Right renal cortex interstitium (tissue), 3 donors: ENCODE data around the gene PROSER3. TPM values are rescaled to one million over a fixed set of nuclear protein-coding genes. Genes with fewer than 3 reads are reported as not detected.
"Not testable (repeated sequence)": the region's sequence is repeated elsewhere in the genome, so short reads cannot be mapped to it uniquely, and the experiment has no call there.

Source experiments
- DNase-seq, 3 donors: peaks; one replicate each; pipeline ENCODE4 v3.0.0-alpha.2; 2013; ENCODE audit warnings: low read depth in 3 of 3, low spot score in 2 of 3
- polyA plus RNA-seq, 3 donors: library from polyadenylated mRNA; unstranded; fragments of 120-200 nt; gene quantifications; one replicate each; pipeline ENCODE4 v1.2.1, GENCODE V29; 2013; ENCODE audit not compliant: insufficient read length in 3 of 3

PROSER3 gene
- polyA plus RNA-seq, 3 donors, result 12.9 to 14.7 (median 14.5) TPM

DNA sequence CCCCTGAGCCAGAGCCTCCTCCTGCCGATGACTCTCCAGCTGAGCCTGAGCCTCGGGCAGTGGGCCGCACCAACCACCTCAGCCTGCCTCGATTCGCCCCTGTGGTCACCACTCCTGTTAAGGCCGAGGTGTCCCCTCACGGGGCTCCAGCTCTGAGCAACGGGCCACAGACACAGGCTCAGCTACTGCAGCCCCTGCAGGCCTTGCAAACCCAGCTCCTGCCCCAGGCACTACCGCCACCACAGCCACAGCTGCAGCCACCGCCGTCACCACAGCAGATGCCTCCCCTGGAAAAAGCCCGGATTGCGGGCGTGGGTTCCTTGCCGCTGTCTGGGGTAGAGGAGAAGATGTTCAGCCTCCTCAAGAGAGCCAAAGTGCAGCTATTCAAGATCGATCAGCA lies 36.6 kb upstream of the PROSER3 start:
- DNase-seq, result no peak

DNA sequence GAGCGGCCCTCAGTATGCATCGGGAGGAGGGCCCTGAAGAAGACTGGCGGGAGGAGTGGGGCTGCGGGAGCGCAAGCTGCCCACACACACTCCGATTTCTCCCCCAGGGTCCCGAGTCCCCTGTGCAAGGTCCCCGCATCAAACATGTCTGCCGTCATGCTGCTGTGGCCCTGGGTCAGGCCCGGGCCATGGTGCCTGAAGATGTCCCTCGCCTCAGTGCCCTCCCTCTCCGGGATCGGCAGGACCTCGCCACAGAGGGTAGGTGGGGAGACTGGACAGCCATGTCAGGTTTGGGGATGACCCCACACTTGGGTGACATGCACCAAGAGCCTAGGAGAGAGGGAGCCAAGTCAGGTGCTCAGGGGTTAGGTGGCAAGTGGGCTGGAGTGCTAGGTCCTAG lies 35.5 kb upstream of the PROSER3 start:
- DNase-seq, result no peak

DNA sequence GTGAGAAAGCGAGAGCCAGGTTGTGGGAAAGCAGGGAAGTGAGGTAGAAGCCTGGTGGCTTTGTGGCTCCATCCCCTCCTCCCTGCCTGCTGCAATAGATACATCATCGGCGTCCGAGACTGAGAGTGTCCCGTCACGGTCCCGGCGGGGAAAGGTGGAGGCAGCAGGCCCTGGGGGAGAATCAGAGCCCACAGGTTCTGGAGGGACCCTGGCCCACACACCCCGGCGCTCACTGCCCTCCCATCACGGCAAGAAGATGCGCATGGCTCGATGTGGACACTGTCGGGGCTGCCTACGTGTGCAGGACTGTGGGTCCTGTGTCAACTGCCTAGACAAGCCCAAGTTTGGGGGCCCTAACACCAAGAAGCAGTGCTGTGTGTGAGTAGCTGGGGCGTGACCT lies 35.1 kb upstream of the PROSER3 start:
- no peak for DNase-seq

DNA sequence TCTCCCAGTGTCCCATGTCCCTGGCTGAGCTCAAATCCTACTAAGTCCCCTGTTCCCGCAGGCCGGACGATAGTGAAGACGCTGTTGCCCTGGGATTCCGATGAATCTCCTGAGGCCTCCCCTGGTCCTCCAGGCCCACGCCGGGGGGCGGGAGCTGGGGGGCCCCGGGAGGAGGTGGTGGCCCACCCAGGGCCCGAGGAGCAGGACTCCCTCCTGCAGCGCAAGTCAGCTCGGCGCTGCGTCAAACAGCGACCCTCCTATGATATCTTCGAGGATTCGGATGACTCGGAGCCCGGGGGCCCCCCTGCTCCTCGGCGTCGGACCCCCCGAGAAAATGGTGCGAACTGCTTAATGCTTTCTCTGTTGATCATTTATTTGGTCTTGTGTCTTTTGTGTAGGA lies 34.3 kb upstream of the PROSER3 start:
- DNase-seq, result no peak

DNA sequence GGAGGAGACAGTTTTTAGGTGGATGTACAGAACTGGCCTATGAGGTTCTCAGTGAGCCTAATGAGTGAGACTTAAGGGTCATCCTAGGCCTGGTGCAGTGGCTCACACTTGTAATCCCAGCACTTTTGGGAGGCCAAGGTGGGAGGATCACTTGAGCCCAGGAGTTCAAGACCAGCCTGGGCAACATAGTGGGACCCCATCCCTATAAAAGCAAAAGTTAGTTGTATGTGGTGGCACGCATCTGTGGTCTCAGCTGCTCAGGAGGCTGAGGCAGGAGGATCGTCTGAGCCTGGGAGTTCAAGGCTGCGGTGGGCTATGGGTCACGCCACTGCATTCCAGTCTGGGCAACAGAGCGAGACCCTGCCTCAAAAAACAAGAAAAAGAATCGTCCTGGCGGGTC lies 33.8 kb upstream of the PROSER3 start:
- not testable (repeated sequence) for DNase-seq

DNA sequence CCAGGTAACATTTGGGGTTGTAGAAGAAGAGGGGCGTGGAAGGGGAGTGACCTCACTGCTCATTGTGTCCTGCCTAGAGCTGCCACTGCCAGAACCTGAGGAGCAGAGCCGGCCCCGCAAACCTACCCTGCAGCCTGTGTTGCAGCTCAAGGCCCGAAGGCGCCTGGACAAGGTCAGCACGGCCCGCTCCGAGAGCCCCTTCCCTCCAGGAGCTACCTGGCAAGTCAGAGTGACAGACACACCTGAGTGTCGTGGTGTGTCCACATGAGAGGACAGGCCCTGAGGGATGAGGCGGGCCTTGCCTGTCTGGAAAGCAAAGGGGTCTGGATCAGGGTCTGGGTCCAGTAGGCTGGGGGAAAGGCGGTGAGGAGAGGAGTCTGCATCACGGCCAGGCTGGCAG lies 33.4 kb upstream of the PROSER3 start:
- DNase-seq, result no peak

DNA sequence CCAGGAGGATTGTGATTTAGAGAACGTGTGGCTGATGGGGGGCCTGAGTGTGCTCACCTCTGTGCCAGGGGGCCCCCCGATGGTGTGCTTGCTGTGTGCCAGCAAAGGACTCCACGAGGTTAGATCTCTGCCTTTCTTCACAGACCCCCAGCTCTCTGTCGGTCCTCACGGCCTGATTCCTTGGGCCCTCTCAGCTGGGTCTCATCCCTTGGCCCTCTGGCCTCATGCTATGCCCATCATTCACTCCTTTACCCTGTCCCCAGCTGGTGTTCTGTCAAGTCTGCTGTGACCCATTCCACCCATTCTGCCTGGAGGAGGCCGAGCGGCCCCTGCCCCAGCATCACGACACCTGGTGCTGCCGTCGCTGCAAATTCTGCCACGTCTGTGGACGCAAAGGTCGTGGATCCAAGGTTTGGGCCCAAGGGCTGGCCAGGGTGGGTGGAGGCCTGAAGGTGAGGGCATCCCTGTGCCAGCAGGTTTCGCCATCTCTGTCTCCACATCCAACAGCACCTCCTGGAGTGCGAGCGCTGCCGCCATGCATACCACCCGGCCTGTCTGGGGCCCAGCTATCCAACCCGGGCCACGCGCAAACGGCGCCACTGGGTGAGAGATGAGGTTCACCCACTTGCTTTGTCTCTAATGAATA lies 32.6 kb upstream of the PROSER3 start:
- no peak for DNase-seq

DNA sequence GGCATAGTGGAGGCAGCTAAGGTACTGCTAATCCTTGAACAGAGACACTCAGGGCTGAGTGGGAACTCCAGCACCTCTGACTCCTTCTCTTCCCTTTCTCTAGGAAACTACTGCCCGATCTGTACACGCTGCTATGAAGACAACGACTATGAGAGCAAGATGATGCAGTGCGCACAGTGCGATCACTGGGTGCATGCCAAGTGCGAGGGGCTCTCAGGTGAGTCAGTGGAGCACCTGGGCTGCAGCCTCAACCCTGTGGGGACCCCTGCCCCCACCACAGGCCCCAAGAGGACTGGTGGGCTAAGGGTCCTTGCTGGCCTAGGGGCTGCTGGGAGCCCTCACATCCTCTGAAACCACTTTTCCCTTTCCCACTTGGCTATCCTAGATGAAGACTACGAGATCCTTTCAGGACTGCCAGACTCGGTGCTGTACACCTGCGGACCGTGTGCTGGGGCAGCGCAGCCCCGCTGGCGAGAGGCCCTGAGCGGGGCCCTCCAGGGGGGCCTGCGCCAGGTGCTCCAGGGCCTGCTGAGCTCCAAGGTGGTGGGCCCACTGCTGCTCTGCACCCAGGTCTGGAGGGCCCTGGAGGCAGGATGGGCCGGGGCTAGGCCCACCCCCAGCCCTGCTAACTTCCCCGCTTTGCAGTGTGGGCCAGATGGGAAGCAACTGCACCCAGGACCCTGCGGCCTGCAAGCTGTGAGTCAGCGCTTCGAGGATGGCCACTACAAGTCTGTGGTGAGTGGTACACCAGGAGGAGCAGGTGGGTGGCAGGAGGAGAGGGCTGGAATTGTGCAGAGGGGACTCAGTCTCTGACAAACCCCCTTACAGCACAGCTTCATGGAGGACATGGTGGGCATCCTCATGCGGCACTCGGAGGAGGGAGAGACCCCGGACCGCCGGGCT lies 30.7 kb upstream of the PROSER3 start:
- no peak for DNase-seq

DNA sequence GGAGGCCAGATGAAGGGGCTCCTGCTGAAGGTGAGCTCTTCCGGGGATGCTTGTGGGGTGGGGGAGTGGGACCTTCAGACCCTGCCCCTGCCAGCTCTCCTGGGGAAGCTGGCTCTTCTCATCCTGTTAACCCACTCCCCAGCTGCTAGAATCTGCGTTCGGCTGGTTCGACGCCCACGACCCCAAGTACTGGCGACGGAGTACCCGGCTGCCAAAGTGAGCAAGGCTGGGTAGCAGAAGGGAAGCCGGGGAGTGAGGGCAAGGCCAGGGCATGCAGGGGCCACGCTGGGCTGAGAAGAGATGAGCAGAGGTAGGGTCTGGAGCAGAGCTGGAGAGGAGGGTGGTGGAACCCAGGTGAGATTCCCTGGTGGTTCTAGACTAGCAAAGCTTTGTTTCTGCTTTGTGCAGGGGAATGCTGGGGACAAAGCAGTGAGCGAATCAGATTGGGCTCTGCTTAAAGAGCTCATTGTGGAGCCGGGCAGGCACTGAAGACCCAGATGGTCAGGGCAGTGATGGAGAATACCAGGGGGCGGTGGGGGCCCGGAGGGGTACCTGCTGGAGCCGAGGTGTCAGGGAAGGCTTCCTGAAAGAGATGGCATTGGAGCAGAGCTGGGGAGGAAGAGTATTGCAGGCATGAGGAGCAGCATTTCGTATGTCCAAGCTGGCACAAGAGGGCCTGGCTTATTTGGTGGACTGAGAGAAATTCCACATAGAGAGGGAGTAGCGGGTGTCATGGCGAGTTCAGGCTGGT lies 29.8 kb upstream of the PROSER3 start:
- DNase-seq, result no peak

DNA sequence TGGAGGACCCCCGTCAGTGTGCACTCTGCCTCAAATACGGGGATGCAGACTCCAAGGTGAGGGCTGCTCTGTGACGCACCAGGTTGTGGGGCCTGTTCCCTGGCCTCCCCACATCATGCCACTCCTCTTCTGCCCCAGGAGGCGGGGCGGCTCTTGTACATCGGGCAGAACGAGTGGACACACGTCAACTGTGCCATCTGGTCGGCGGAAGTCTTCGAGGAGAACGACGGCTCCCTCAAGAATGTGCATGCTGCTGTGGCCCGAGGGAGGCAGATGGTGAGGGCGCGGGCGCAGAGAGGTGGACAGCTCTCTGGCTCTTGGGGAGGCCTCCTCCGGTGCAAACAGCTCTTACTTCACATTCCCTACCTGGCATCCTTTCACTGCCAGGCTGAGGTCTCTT lies 29.0 kb upstream of the PROSER3 start:
- DNase-seq, result no peak

DNA sequence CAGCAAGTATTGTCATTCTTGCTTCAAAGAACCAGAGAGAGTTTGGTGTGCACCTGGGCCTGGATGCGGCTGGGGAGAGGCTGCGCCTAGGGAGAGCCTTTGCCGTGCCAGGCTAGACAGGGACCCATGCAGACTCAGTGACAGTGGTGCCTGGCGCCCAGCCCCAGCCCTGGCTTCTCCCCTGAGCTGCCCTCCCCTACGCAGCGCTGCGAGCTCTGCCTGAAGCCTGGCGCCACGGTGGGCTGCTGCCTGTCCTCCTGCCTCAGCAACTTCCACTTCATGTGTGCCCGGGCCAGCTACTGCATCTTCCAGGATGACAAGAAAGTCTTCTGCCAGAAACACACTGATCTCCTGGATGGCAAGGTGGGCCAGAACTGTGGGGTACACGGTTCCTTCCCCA lies 28.2 kb upstream of the PROSER3 start:
- no peak for DNase-seq

DNA sequence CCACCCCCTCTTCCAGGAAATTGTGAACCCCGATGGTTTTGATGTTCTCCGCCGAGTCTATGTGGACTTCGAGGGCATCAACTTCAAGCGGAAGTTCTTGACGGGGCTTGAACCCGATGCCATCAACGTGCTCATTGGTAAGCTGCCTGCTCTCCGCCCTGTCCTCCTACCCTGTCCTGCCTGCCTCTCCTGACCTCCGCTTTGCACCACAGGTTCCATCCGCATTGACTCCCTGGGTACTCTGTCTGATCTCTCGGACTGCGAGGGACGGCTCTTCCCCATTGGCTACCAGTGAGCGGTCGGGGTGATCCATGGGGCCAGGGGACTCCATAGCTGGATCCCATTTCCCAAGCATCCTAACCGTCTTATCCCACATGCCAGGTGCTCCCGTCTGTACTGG lies 27.6 kb upstream of the PROSER3 start:
- DNase-seq, result no peak

DNA sequence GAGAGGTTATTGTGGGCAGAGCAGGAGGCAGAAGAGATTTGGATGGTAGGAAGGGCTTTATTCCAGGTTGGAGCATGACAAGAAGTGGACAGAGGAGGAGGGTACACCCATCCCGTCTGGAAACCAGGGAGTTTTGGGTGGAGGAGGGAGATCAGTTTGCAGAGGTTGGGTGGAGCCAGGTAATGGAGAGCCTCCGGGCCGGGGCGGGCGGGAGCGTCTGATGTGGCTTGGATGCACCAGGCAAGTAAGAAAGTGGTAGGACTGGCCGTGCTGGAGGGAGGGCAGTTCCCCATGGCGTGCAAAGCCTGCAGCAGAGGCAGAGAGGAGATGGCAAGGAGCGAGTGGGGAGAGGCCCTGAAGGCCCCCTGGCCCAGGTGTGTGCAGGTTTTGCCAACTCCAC lies 26.6 kb upstream of the PROSER3 start:
- DNase-seq, result no peak

DNA sequence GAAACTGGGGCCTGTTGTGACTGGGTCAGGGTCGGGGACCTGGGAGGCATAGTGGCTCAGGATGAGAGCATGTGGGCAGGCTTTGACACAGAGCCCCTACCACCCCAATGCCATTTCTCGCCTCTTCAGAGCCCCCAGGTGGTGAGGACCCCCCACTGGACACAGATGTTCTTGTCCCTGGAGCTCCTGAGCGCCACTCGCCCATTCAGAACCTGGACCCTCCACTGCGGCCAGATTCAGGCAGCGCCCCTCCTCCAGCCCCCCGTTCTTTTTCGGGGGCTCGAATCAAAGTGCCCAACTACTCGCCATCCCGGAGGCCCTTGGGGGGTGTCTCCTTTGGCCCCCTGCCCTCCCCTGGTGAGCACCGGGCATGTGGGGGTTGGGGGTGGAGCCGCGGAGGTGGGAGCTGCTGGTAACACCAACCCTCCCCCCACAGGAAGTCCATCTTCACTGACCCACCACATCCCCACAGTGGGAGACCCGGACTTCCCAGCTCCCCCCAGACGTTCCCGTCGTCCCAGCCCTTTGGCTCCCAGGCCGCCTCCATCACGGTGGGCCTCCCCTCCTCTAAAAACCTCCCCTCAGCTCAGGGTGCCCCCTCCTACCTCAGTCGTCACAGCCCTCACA lies 26.1 kb upstream of the PROSER3 start:
- no peak for DNase-seq

DNA sequence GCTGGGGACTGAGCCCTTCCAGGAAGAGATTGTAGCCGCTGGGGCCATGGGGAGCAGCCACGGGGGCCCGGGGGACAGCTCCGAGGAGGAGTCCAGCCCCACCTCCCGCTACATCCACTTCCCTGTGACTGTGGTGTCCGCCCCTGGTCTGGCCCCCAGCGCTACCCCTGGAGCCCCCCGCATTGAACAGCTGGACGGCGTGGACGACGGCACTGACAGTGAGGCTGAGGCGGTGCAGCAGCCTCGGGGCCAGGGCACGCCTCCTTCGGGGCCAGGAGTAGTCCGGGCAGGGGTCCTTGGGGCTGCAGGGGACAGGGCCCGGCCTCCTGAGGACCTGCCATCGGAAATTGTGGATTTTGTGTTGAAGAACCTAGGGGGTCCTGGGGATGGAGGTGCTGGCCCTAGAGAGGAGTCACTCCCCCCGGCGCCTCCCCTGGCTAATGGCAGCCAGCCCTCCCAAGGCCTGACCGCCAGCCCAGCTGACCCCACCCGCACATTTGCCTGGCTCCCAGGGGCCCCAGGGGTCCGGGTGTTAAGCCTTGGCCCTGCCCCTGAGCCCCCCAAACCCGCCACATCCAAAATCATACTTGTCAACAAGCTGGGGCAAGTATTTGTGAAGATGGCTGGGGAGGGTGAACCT lies 25.3 kb upstream of the PROSER3 start:
- DNase-seq, result no peak

DNA sequence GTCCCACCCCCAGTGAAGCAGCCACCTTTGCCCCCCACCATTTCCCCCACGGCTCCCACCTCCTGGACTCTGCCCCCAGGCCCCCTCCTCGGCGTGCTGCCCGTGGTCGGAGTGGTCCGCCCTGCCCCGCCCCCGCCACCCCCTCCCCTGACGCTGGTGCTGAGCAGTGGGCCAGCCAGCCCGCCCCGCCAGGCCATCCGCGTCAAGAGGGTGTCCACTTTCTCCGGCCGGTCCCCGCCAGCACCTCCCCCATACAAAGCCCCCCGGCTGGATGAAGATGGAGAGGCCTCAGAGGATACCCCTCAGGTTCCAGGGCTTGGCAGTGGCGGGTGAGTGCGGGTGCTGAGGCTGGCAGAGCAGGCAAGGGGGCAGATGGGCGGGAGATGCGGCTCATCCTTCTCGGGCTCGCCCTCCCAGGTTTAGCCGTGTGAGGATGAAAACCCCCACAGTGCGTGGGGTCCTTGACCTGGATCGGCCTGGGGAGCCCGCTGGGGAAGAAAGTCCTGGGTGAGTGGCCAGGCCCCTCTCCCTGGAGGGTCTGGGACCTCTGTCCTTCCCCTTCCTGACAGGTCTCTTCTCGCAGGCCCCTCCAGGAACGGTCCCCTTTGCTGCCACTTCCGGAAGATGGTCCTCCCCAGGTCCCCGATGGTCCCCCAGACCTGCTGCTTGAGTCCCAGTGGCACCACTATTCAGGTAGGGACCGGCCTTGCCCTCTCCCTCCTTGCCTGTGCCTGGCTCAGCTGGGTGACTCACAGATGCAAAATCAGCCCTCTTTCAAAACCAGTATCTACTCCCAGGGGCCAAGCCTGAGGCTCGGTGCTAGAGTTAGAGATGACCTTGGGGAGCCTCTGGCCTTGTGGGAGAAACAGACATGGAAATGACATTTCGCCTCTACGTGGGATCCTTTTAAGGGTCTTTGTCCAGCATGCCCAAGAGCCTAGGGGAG lies 24.5 kb upstream of the PROSER3 start:
- no peak for DNase-seq

DNA sequence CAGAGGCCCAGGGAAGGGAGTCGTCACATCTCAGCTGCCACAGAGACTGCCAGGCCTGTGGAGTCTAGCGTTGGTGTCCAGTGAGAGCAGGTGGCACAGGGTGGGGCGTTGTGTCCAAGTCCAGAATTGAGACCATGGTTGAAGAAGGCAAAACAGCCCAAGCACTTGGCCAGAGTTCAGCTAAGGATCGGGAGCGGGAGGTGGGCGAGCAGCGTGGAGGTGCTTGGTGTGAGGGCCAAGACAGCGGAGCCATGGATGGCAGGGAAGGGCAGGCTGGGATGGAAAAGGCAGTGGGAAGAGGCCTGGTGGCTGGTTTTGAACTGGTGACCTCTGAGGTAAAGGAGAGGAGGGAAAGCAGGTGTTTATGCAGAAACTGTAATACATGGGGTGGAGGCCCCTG lies 23.7 kb upstream of the PROSER3 start:
- DNase-seq, result no peak

DNA sequence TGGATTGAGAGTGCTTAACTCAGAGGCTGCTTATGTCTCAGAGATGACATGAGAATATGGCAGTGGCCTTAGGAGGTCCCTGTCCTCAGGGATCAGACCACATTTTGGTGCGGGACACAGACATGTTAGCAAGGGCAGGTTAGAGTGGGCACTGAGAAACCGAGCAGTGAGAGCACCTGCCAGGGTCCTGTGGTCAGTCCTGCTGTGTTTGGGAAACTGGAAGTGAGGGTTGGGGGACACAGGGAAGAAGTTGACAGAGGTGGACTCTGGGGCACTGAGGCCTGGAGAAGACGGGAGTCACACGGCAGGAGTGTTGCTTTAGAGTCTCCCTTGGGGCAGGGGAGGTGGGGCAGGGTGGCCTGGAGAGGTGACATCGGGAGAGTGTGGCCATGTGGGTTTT lies 23.1 kb upstream of the PROSER3 start:
- DNase-seq, result no peak
